ENCODE data around the gene DTNA. TPM values are rescaled to one million over a fixed set of nuclear protein-coding genes. Genes with fewer than 3 reads are reported as not detected.
"Not testable (repeated sequence)": the region's sequence is repeated elsewhere in the genome, so short reads cannot be mapped to it uniquely, and the experiment has no call there.

Gene DTNA
- total RNA-seq, 1 experiment from 2014 or later: 10.4 TPM

DNA sequence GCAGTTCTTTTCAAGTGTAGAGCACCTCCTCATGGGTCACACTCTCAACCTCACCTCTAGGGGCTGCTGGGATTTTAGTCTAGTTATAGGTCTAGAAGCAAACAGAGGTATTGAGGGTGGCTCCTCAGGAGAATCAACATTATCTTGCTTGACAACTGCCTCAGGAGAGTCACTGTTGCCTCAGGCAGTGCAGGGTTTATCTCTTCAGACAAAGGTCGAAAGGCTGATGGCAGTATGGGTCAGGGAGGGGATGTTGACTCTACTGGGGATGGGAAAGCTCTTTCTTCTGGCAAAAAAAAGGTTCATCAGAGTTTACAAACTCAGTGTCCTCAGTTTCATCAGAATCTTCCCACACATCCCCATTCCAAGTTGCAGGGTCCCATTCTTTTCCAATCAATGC lies 24.0 kb downstream of the DTNA start:
- no peaks in the 10 kb centered on the region for H3K9me3 Mint-ChIP-seq (ENCODE audit: unreplicated experiment)
- Histone ChIP-seq H3K4me3 (ENCODE audit: low read depth, low read length) (no peak overlapping the region), H3K4me1 (peaks cover 17% of the 10 kb centered on the region), H3K9me3 (no peaks in the 10 kb centered on the region), H3K27me3 (replicated peaks; ENCODE audit: control insufficient read depth, insufficient read depth, low read length) (no peaks in the 10 kb centered on the region), H3K36me3 (ENCODE audit: control insufficient read depth, insufficient read depth, low read length) (no peaks in the 10 kb centered on the region)
- H3K27ac Mint-ChIP-seq (ENCODE audit: unreplicated experiment): no peak overlapping the region
- no TSS peak for BruUV-seq (replicated peaks)
- TF ChIP-seq, protein P1, sequence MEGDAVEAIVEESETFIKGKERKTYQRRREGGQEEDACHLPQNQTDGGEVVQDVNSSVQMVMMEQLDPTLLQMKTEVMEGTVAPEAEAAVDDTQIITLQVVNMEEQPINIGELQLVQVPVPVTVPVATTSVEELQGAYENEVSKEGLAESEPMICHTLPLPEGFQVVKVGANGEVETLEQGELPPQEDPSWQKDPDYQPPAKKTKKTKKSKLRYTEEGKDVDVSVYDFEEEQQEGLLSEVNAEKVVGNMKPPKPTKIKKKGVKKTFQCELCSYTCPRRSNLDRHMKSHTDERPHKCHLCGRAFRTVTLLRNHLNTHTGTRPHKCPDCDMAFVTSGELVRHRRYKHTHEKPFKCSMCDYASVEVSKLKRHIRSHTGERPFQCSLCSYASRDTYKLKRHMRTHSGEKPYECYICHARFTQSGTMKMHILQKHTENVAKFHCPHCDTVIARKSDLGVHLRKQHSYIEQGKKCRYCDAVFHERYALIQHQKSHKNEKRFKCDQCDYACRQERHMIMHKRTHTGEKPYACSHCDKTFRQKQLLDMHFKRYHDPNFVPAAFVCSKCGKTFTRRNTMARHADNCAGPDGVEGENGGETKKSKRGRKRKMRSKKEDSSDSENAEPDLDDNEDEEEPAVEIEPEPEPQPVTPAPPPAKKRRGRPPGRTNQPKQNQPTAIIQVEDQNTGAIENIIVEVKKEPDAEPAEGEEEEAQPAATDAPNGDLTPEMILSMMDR (IDR thresholded peaks at IDR 0.05; ENCODE audit: insufficient read depth in 1 of 2, low read depth in 1 of 2, low read length in 1 of 2, severe bottlenecking in 1 of 2, unreplicated experiment in 1 of 2): peak in 1 of 2 experiments; percentile 3
- peaks cover 13% of the 10 kb centered on the region for H3K4me1 Mint-ChIP-seq (ENCODE audit: low read depth, unreplicated experiment)
- intact Hi-C loops (cut with micrococcal nuclease; ENCODE audit: unreplicated experiment): loop anchor here (1.0 kb wide), 3 partner anchors 8 to 72 kb away; no protein-coding TSS in a partner anchor
- peak; percentile 67 to 70 for DNase-seq
- no peaks in the 10 kb centered on the region for H3K27me3 Mint-ChIP-seq (ENCODE audit: insufficient read depth, unreplicated experiment)
- ChIA-PET POLR2A (no interaction called here), CTCF (interaction anchor here (1.2 kb wide), 1 partner anchor 73 kb away, joined by 4 read pairs; no protein-coding TSS in a partner anchor)
- no peak overlapping the region for H3K4me3 Mint-ChIP-seq (ENCODE audit: unreplicated experiment)
- H3K36me3 Mint-ChIP-seq (ENCODE audit: insufficient read depth, unreplicated experiment): no peaks in the 10 kb centered on the region

DNA sequence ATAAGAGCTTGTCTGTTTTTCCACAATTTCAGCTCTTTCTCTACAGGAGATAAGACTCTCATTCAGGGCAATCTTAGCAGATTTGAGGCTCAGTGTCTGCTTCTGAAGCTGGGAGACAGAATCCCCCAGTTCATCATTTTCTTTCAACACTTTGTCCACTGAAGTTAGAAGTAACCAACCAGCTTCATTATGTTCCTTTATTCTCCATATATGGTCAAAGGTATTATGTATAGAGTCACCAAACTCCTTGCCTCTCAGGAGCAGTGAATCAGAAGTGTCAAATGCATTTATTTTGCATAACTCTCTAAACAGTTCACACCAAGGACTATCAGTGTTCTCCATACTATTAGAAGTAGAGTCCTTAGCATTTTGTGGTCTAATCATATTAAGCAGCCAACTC lies 24.4 kb downstream of the DTNA start:
- peaks cover 16% of the 10 kb centered on the region for H3K4me1 ChIP-seq
- H3K4me3 ChIP-seq (ENCODE audit: low read depth, low read length); H3K9me3 Mint-ChIP-seq (ENCODE audit: unreplicated experiment); BruUV-seq (replicated peaks); H3K27ac Mint-ChIP-seq (ENCODE audit: unreplicated experiment); H3K9me3 ChIP-seq; POLR2A ChIA-PET; H3K27me3 Mint-ChIP-seq (ENCODE audit: insufficient read depth, unreplicated experiment); H3K4me1 Mint-ChIP-seq (ENCODE audit: low read depth, unreplicated experiment); DNase-seq; H3K36me3 ChIP-seq (ENCODE audit: control insufficient read depth, insufficient read depth, low read length); H3K4me3 Mint-ChIP-seq (ENCODE audit: unreplicated experiment); H3K27me3 ChIP-seq (replicated peaks; ENCODE audit: control insufficient read depth, insufficient read depth, low read length); H3K36me3 Mint-ChIP-seq (ENCODE audit: insufficient read depth, unreplicated experiment): not testable (repeated sequence)
- CTCF ChIA-PET: interaction anchor here (1.2 kb wide), 1 partner anchor 73 kb away, joined by 4 read pairs; no protein-coding TSS in a partner anchor
- intact Hi-C loops (cut with micrococcal nuclease; ENCODE audit: unreplicated experiment): loop anchor here (1.0 kb wide), 3 partner anchors 8 to 72 kb away; no protein-coding TSS in a partner anchor

DNA sequence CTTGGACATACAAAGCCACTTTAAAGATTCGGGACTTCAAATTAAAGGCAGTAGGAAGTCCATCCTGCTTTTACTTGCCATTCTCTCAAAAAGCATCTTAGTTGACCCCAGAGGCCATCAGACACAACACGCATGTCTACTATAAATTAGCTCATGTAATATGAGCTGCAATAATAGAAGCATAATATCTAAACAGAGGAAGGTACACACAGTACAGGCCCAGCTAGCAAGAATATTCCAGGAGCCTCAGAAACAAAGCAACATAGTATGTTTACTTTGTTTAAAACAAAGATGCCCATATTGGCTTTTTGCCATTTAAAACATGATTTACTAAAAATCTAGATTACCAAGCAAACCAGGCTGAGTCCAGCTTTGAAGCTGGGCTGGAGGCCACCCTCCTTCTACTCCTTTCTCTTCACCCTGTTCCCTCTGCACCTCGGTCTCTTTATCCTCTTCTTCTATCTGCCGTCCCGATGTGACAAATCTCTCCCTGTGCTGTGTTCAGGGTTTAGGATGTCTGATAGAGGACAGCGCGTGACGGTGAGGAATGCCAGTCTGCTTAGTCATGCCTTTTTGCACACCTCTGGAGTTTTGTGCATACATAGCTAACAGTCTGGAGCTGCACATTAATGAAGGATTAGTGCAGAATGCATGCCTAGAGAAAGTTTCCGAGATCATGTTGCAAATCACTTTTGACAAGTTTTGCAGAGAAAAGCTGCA lies 28.2 kb downstream of the DTNA start:
- intact Hi-C loops (cut with micrococcal nuclease; ENCODE audit: unreplicated experiment): loop anchor here (1.0 kb wide), 1 partner anchor 20 kb away; no protein-coding TSS in a partner anchor

More for the DNA sequence above, 28.2 kb downstream of the DTNA start:
- no peaks in the 10 kb centered on the region for H3K36me3 Mint-ChIP-seq (ENCODE audit: insufficient read depth, unreplicated experiment)
- no peaks in the 10 kb centered on the region for H3K9me3 Mint-ChIP-seq (ENCODE audit: unreplicated experiment)
- BruUV-seq (replicated peaks): TSS peak; percentile 88
- ChIA-PET CTCF (no interaction called here), POLR2A (no interaction called here)
- TF ChIP-seq, protein P1 (IDR thresholded peaks at IDR 0.05; ENCODE audit: insufficient read depth in 1 of 2, low read depth in 1 of 2, low read length in 1 of 2, severe bottlenecking in 1 of 2, unreplicated experiment in 1 of 2): no peak
- H3K27ac Mint-ChIP-seq (ENCODE audit: unreplicated experiment): peak overlapping the region; percentile 95
- Histone ChIP-seq H3K4me1 (peaks cover 14% of the 10 kb centered on the region), H3K9me3 (no peaks in the 10 kb centered on the region), H3K4me3 (ENCODE audit: low read depth, low read length) (no peak overlapping the region), H3K27me3 (replicated peaks; ENCODE audit: control insufficient read depth, insufficient read depth, low read length) (no peaks in the 10 kb centered on the region), H3K36me3 (ENCODE audit: control insufficient read depth, insufficient read depth, low read length) (no peaks in the 10 kb centered on the region)
- DNase-seq: peak; percentile 37 to 48
- no peaks in the 10 kb centered on the region for H3K27me3 Mint-ChIP-seq (ENCODE audit: insufficient read depth, unreplicated experiment)
- peaks cover 7% of the 10 kb centered on the region for H3K4me1 Mint-ChIP-seq (ENCODE audit: low read depth, unreplicated experiment)
- H3K4me3 Mint-ChIP-seq (ENCODE audit: unreplicated experiment): peak overlapping the region; percentile 65
